Measurements from ENCODE around the gene CEBPB. TPM values are rescaled to one million over a fixed set of nuclear protein-coding genes. Genes with fewer than 3 reads are reported as not detected.

CEBPB gene
- total RNA-seq, 1 experiment from 2014 or later, result 226 TPM

DNA sequence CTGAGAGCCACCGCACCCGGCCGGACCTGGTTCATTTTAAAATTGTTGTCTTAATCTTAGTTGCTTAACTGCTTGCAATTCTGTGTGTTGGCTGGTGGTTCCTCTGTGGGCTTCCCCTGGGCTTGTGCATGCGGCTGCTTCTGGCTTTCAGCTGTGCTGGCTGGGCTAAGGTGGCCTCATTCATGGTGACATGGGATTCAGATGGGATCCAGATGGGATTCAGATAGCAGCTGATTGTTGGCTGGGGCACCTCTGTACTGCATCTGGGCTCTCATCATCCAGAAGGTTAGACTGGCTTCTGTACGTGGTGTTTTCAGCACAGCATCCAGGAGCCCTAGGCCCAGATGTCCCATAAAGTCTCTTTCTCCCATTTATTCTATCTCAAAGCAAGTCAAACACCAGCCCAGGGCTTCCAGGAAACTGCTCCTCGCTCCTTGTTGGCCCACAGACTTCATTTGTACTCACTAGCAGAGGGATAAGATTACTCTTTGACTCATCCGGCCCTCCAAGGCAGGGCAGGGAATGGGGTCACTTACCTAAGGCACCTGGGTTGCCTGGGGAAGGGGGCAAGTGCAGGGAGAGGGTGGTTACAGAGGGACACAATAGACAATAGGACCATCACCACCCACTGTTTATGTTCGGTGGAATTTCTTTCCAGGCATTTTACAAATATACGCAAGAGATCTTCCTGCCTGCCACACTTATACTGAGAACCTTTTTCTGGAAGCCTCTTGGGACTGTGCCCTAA, 26.9 kb upstream of the CEBPB start:
- no peaks in the 10 kb centered on the region for H3K27me3 Mint-ChIP-seq (ENCODE audit: insufficient read depth, unreplicated experiment)
- H3K4me1 Mint-ChIP-seq (ENCODE audit: insufficient read depth, unreplicated experiment), result peaks cover 18% of the 10 kb centered on the region
- TF ChIP-seq, protein P1, sequence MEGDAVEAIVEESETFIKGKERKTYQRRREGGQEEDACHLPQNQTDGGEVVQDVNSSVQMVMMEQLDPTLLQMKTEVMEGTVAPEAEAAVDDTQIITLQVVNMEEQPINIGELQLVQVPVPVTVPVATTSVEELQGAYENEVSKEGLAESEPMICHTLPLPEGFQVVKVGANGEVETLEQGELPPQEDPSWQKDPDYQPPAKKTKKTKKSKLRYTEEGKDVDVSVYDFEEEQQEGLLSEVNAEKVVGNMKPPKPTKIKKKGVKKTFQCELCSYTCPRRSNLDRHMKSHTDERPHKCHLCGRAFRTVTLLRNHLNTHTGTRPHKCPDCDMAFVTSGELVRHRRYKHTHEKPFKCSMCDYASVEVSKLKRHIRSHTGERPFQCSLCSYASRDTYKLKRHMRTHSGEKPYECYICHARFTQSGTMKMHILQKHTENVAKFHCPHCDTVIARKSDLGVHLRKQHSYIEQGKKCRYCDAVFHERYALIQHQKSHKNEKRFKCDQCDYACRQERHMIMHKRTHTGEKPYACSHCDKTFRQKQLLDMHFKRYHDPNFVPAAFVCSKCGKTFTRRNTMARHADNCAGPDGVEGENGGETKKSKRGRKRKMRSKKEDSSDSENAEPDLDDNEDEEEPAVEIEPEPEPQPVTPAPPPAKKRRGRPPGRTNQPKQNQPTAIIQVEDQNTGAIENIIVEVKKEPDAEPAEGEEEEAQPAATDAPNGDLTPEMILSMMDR (IDR thresholded peaks at IDR 0.05; ENCODE audit: unreplicated experiment), result no peak
- H3K36me3 Mint-ChIP-seq (ENCODE audit: insufficient read depth, unreplicated experiment), result no peaks in the 10 kb centered on the region
- peak overlapping the region; percentile 66 for H3K27ac Mint-ChIP-seq (ENCODE audit: low read depth, unreplicated experiment)
- intact Hi-C loops (cut with micrococcal nuclease), result no loop called here
- H3K9me3 Mint-ChIP-seq (ENCODE audit: unreplicated experiment), result no peaks in the 10 kb centered on the region
- ChIA-PET CTCF (interaction anchor here (0.6 to 1.4 kb wide), 5 partner anchors 10 to 649 kb away, joined by 3 to 6 read pairs (median 3); no protein-coding TSS in a partner anchor), POLR2A (interaction anchor here (0.6 to 2.2 kb wide), 4 partner anchors 10 to 264 kb away, joined by 3 to 14 read pairs (median 8); partner anchors contain the start of gene PEDS1)
- no peak overlapping the region for H3K4me3 Mint-ChIP-seq (ENCODE audit: unreplicated experiment)
- DNase-seq (ENCODE audit: unreplicated experiment), result peak; percentile 41
- no TSS peak for BruUV-seq (replicated peaks)

DNA sequence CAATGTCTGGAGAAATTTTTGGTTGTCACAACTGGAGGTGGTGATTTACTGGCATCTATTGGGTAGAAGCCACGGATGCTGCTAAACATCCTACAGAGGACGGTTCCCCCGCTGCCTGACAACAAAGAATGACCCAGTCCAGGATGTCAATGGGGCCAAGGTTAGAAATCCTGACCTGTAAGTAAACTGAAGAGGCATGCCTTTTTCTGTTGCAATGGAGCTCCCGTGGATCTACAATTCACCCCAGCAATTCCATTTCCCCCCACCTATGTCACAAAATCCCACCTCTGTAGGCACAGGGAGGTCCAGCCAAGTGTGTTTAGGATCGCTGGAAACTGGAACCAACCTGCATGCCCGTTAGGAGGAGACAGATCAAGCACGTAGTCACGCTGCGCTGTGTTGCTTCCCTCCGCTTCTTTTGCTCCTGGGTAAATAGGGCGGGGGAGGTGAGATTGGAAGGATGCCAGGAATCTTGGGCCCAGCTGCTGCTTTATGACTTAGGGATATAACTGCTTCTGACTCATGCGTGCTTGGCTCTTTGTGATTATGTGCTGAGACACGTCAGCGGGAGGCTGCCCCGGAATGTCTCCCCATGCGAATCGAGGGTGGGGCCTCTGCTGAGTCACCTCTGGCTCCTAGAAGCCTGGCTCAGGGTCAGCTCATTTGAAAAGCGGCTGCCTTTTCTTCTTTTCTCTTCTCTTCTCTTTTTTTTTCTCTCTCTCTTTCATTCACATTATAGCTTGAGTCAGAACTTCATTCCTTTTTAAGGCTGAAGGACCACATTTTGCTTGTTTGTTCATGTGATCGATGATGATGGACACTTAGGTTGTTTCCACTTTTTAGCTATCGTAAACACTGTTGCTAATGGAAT, 24.7 kb upstream of the CEBPB start:
- peak; percentile 100 for DNase-seq (ENCODE audit: unreplicated experiment)
- Mint-ChIP-seq H3K27ac (ENCODE audit: low read depth, unreplicated experiment) (peak overlapping the region; percentile 98), H3K36me3 (ENCODE audit: insufficient read depth, unreplicated experiment) (no peaks in the 10 kb centered on the region), H3K27me3 (ENCODE audit: insufficient read depth, unreplicated experiment) (no peaks in the 10 kb centered on the region), H3K4me1 (ENCODE audit: insufficient read depth, unreplicated experiment) (peaks cover 18% of the 10 kb centered on the region), H3K9me3 (ENCODE audit: unreplicated experiment) (no peaks in the 10 kb centered on the region), H3K4me3 (ENCODE audit: unreplicated experiment) (peak overlapping the region; percentile 72)
- POLR2A ChIA-PET, result interaction anchor here (0.7 to 10.6 kb wide), 36 partner anchors 15 to 793 kb away, joined by 3 to 375 read pairs (median 4); partner anchors contain the start of genes DPM1, MOCS3, PEDS1 and RNF114
- CTCF ChIA-PET, result interaction anchor here (0.5 to 21.6 kb wide), 17 partner anchors 12 to 613 kb away, joined by 3 to 696 read pairs (median 4); partner anchors contain the start of genes PEDS1 and UBE2V1
- TF ChIP-seq, protein P1 (IDR thresholded peaks at IDR 0.05; ENCODE audit: unreplicated experiment), result no peak
- intact Hi-C loops (cut with micrococcal nuclease), result loop anchor here (1.0 to 5.0 kb wide), 2 partner anchors 13 to 189 kb away; partner anchors contain the start of gene PEDS1
- TSS peak; percentile 58 for BruUV-seq (replicated peaks)

GRCh38 chr20:50169329-50169823, 21.3 kb upstream of the CEBPB start:
- no peak overlapping the region for H3K27ac Mint-ChIP-seq (ENCODE audit: low read depth, unreplicated experiment)
- DNase-seq (ENCODE audit: unreplicated experiment), result peak; percentile 80
- peaks cover 10% of the 10 kb centered on the region for H3K4me1 Mint-ChIP-seq (ENCODE audit: insufficient read depth, unreplicated experiment)
- ChIA-PET POLR2A (interaction anchor here (0.6 to 10.6 kb wide), 10 partner anchors 18 to 762 kb away, joined by 3 to 375 read pairs (median 5); partner anchors contain the start of genes ADNP, PEDS1 and UBE2V1), CTCF (interaction anchor here (0.6 to 21.6 kb wide), 41 partner anchors 8 to 757 kb away, joined by 3 to 696 read pairs (median 4); partner anchors contain the start of genes PEDS1, RNF114 and UBE2V1)
- intact Hi-C loops (cut with micrococcal nuclease), result loop anchor here (1.0 to 5.0 kb wide), 4 partner anchors 48 to 192 kb away; no protein-coding TSS in a partner anchor
- TF ChIP-seq, protein P1 (IDR thresholded peaks at IDR 0.05; ENCODE audit: unreplicated experiment), result peak; percentile 95
- H3K36me3 Mint-ChIP-seq (ENCODE audit: insufficient read depth, unreplicated experiment), result no peaks in the 10 kb centered on the region
- no peak overlapping the region for H3K4me3 Mint-ChIP-seq (ENCODE audit: unreplicated experiment)
- no TSS peak for BruUV-seq (replicated peaks)
- H3K9me3 Mint-ChIP-seq (ENCODE audit: unreplicated experiment), result no peaks in the 10 kb centered on the region
- no peaks in the 10 kb centered on the region for H3K27me3 Mint-ChIP-seq (ENCODE audit: insufficient read depth, unreplicated experiment)
